NCI-H510A (cell line): ENCODE results near the gene SMC6.

Experiments used
- DNase-seq: peaks from one replicate; lab custom pipeline; 2025; lab: John Stamatoyannopoulos, UW

Gene SMC6

GRCh38 chr2:17753803-17754663 lies at the start of gene SMC6, which contains the start of gene GEN1:
SMC6 (minus strand) TSS chr2:17753810; CDS start chr2:17745946, 7,864 bp downstream.
GEN1 (plus strand) TSS chr2:17754138; CDS start chr2:17759944, 5,806 bp downstream.
- peak; percentile 82 for DNase-seq

- no peak for DNase-seq
Observed at GRCh38 chr2:17800693-17801458, 47.3 kb upstream of the SMC6 start.

- DNase-seq: no peak
Observed at GRCh38 chr2:17800219-17800618, 46.6 kb upstream of the SMC6 start.

GRCh38 chr2:17799301-17800120 lies 45.9 kb upstream of the SMC6 start:
- DNase-seq: no peak

GRCh38 chr2:17798338-17798737 lies 44.7 kb upstream of the SMC6 start:
- no peak for DNase-seq

- DNase-seq: no peak
Observed at GRCh38 chr2:17795309-17795708, 41.7 kb upstream of the SMC6 start.

GRCh38 chr2:17793803-17794354 lies 40.3 kb upstream of the SMC6 start:
- DNase-seq: no peak

GRCh38 chr2:17793296-17793695 lies 39.7 kb upstream of the SMC6 start:
- DNase-seq: no peak

GRCh38 chr2:17792515-17792914 lies 38.9 kb upstream of the SMC6 start:
- DNase-seq: no peak

- no peak for DNase-seq
Observed at GRCh38 chr2:17791817-17792130, 38.2 kb upstream of the SMC6 start.

GRCh38 chr2:17791121-17791816 lies 37.7 kb upstream of the SMC6 start:
- DNase-seq: no peak

- DNase-seq: no peak
Observed at GRCh38 chr2:17790536-17790935, 36.9 kb upstream of the SMC6 start.

- DNase-seq: no peak
Observed at GRCh38 chr2:17788773-17789172, 35.2 kb upstream of the SMC6 start.

GRCh38 chr2:17786727-17787126 lies 33.1 kb upstream of the SMC6 start:
- no peak for DNase-seq

- no peak for DNase-seq
Observed at GRCh38 chr2:17781482-17781881, 27.9 kb upstream of the SMC6 start.

GRCh38 chr2:17780546-17780945 lies 26.9 kb upstream of the SMC6 start:
- DNase-seq: no peak

- no peak for DNase-seq
Observed at GRCh38 chr2:17772532-17772931, 18.9 kb upstream of the SMC6 start.

- DNase-seq: no peak
Observed at GRCh38 chr2:17771956-17772355, 18.3 kb upstream of the SMC6 start.

GRCh38 chr2:17768894-17769293 lies 15.3 kb upstream of the SMC6 start:
- no peak for DNase-seq

GRCh38 chr2:17765398-17765797 lies 11.8 kb upstream of the SMC6 start:
- DNase-seq: no peak

GRCh38 chr2:17763641-17764333 lies 10.2 kb upstream of the SMC6 start:
- DNase-seq: no peak
